Fibroblast of mammary gland (primary cell): Measurements from ENCODE around the gene GALNT2.

Experiments
- DNase-seq: peaks from one replicate; pipeline ENCODE4 v3.0.0-alpha.2; 2010; ENCODE audit warnings: low read depth
- H3K4me3 ChIP-seq: 2 replicates; pipeline ENCODE4 v1.5.1; 2011; ENCODE audit warnings: low read depth, mild to moderate bottlenecking, low read length, moderate library complexity; ENCODE audit not compliant: control insufficient read depth
- CTCF ChIP-seq: conservative IDR thresholded peaks from 2 replicates; pipeline ENCODE4 v1.5.1; 2011; ENCODE audit warnings: low read depth, low read length, inconsistent platforms; ENCODE audit not compliant: control insufficient read depth, insufficient read depth

Gene GALNT2

GRCh38 chr1:230285351-230285750, 218.3 kb downstream of the GALNT2 start:
- no peak for DNase-seq
- TF ChIP-seq CTCF, result no peak
- no peak overlapping the region for H3K4me3 ChIP-seq

GRCh38 chr1:230286166-230286889, 219.3 kb downstream of the GALNT2 start:
- TF ChIP-seq CTCF, result no peak
- H3K4me3 ChIP-seq, result no peak overlapping the region
- DNase-seq, result no peak

- TF ChIP-seq CTCF, result no peak
- no peak overlapping the region for H3K4me3 ChIP-seq
- no peak for DNase-seq
These were observed 219.8 kb downstream of the GALNT2 start for GRCh38 chr1:230286890-230287269.

- TF ChIP-seq CTCF, result no peak
- H3K4me3 ChIP-seq, result no peak overlapping the region
- no peak for DNase-seq
These were observed 220.8 kb downstream of the GALNT2 start for GRCh38 chr1:230287674-230288315.

GRCh38 chr1:230288641-230289349, 221.8 kb downstream of the GALNT2 start:
- TF ChIP-seq CTCF, result no peak
- DNase-seq, result peak; percentile 57
- no peak overlapping the region for H3K4me3 ChIP-seq

GRCh38 chr1:230289350-230289644, 222.3 kb downstream of the GALNT2 start:
- H3K4me3 ChIP-seq, result no peak overlapping the region
- DNase-seq, result no peak
- TF ChIP-seq CTCF, result no peak
